ENCODE measurements around the gene BRSK2. TPM values are rescaled to one million over a fixed set of nuclear protein-coding genes. Genes with fewer than 3 reads are reported as not detected.
"Not testable (repeated sequence)": the region's sequence is repeated elsewhere in the genome, so short reads cannot be mapped to it uniquely, and the experiment has no call there.

The BRSK2 gene
- polyA plus RNA-seq, 4 donors = 0.41 to 1.5 (median 0.71) TPM

DNA sequence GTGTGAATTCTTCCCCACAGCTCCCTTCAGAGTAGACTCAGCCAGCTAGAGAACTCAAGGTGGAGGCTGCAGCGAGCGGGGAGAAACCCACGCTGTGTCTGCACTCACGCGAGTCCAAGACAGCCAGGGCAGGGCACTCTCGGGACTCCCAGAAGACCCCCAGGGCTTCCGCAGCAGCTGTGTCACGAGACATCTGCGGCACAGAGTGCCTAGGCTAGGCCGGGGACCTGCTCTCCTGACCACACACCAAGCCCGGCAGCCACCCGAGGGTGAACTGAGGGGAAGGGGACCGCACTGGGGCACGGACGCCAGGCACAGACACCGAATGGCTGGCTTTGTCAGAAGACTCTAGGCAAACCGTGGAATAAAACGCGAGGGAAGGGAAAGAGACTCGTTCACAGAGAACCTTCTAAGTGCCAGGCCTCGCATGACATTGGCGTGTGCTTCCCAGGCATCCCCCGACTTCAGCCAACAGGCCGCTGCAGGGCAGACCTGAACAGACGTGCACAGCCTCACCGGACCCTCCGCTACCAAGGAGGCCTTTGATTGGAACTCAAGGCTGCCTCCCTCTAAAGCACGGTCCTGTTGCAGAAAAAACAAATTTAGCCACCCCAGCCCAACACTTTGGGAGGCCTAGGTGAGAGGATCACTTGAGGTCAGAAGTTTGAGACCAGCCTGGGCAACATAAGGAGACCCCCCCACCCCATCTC, 115.0 kb downstream of the BRSK2 start:
- no peak for DNase-seq (ENCODE audit: low read depth in 4 of 4, low spot score in 2 of 4)

DNA sequence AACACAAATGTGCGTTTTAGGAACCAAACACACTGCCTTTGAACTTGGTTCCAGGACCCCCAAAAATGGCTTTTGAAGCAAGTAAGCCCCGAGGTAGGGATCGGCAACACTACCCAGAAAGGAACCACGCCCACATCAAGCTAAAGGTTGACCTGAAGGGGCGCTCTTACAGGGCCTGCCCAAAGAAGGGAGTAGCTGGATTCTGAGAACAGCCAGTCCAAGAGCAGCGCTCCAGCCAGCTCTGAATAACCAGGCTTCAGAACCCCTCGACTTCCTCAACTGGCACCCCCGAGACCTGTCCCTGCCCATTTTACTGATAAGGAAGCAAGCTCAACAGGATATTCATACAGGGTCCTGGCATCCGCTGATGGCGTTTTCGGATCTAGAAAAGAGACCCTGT, 115.7 kb downstream of the BRSK2 start:
- DNase-seq (ENCODE audit: low read depth in 4 of 4, low spot score in 2 of 4) = no peak

- DNase-seq (ENCODE audit: low read depth in 4 of 4, low spot score in 2 of 4) = no peak
Observed at GRCh38 chr11:1506981-1507380, 117.2 kb downstream of the BRSK2 start.

DNA sequence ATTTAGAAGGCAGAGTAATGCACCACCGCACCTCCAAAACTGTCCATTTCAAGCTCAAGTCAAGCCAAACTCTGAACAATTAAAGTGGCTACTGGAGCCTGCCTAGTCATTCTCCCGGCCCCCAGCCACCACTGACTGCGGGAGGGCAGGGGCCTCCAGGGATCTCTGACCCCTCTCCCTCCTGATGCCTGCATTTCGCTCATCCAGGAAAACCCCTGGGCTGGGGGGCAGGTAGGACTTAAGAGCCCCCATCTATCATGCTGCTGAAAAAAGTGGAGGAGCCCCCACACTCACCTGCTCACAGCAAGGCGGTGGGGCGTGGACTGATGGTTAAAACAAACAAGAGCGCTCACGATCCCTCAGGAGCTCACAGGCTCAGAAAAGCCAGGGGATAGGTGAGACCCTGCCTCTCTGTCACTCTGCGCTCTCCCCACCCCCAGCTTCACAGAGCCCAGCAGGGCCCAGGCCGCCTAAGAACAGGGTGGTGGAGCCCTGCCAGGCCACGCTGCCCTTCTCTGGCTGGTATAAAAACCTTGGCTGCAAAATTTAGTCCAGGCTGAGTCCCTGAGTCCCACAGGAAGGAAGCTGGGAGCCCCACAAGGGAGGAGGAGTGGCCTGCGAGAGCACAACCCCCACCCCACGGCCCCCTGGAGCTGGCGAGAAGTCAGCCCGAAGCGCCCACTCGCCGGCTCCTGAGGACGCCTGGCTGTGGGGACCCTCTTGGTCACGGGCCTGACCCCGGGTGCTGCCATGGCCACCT, 117.8 kb downstream of the BRSK2 start:
- DNase-seq (ENCODE audit: low read depth in 4 of 4, low spot score in 2 of 4) = no peak

GRCh38 chr11:1508491-1508891, 118.8 kb downstream of the BRSK2 start:
- no peak for DNase-seq (ENCODE audit: low read depth in 4 of 4, low spot score in 2 of 4)

GRCh38 chr11:1508986-1509385, 119.3 kb downstream of the BRSK2 start:
- no peak for DNase-seq (ENCODE audit: low read depth in 4 of 4, low spot score in 2 of 4)

GRCh38 chr11:1509626-1510255, 120.0 kb downstream of the BRSK2 start:
- DNase-seq (ENCODE audit: low read depth in 4 of 4, low spot score in 2 of 4) = no peak

GRCh38 chr11:1510351-1510750, 120.6 kb downstream of the BRSK2 start:
- DNase-seq (ENCODE audit: low read depth in 4 of 4, low spot score in 2 of 4) = not testable (repeated sequence)

GRCh38 chr11:1510928-1511327, 121.2 kb downstream of the BRSK2 start:
- DNase-seq (ENCODE audit: low read depth in 4 of 4, low spot score in 2 of 4) = no peak

- no peak for DNase-seq (ENCODE audit: low read depth in 4 of 4, low spot score in 2 of 4)
Observed at GRCh38 chr11:1511937-1512496, 122.3 kb downstream of the BRSK2 start.

Other genes with a start within 250 kb of the BRSK2 start
- gene MUC5AC, start 232.0 kb upstream of the BRSK2 start, polyA plus RNA-seq (ENCODE audit: insufficient read length in 4 of 4) = under 1 TPM in 2 of 4 donors, not detected in 2; 0.01 to 0.02 TPM
- under 1 TPM in 2 of 4 donors, not detected in 2; 0.04 to 0.05 TPM for gene MUC5B, start 166.9 kb upstream of the BRSK2 start, polyA plus RNA-seq (ENCODE audit: insufficient read length in 4 of 4)
- 10 to 100 TPM; 33.0 to 51.5 (median 45.6) TPM for gene TOLLIP, start 80.3 kb upstream of the BRSK2 start, polyA plus RNA-seq (ENCODE audit: insufficient read length in 4 of 4)
- gene MOB2, start 96.8 kb downstream of the BRSK2 start, polyA plus RNA-seq (ENCODE audit: insufficient read length in 4 of 4) = 10 to 100 TPM; 30.3 to 34.8 (median 33.6) TPM
- 1 to 10 TPM; 2.6 to 5.0 (median 3.6) TPM for gene DUSP8, start 182.3 kb downstream of the BRSK2 start, polyA plus RNA-seq (ENCODE audit: insufficient read length in 4 of 4)
- under 1 TPM in 2 of 4 donors, not detected in 2; 0.56 to 0.96 TPM for gene KRTAP5-1, start 195.3 kb downstream of the BRSK2 start, polyA plus RNA-seq (ENCODE audit: insufficient read length in 4 of 4)
- under 1 TPM in 1 of 4 donors, not detected in 3; 0.13 TPM for gene KRTAP5-2, start 208.4 kb downstream of the BRSK2 start, polyA plus RNA-seq (ENCODE audit: insufficient read length in 4 of 4)
- not detected for gene KRTAP5-3, start 218.5 kb downstream of the BRSK2 start, polyA plus RNA-seq (ENCODE audit: insufficient read length in 4 of 4)
- gene KRTAP5-4, start 232.2 kb downstream of the BRSK2 start, polyA plus RNA-seq (ENCODE audit: insufficient read length in 4 of 4) = not detected
- gene KRTAP5-5, start 239.8 kb downstream of the BRSK2 start, polyA plus RNA-seq (ENCODE audit: insufficient read length in 4 of 4) = under 1 TPM in 1 of 4 donors, not detected in 3; 0.13 TPM